ENCODE results near the gene KHK.

The KHK gene

DNA sequence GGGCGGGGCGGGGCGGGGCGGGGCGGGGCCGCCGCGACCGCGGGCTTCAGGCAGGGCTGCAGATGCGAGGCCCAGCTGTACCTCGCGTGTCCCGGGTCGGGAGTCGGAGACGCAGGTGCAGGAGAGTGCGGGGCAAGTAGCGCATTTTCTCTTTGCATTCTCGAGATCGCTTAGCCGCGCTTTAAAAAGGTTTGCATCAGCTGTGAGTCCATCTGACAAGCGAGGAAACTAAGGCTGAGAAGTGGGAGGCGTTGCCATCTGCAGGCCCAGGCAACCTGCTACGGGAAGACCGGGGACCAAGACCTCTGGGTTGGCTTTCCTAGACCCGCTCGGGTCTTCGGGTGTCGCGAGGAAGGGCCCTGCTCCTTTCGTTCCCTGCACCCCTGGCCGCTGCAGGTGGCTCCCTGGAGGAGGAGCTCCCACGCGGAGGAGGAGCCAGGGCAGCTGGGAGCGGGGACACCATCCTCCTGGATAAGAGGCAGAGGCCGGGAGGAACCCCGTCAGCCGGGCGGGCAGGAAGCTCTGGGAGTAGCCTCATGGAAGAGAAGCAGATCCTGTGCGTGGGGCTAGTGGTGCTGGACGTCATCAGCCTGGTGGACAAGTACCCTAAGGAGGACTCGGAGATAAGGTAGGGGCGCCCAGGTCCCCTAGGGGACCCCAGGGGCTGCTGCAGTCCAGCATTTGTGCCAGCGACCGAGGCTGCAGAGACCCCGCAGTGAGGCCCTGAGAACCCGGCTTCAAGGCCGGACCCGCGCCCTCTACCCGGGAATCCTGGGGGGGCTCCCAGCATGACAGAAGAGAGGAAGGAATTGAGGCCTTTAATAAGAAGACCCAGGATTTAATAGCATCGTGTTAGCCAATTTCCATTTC lies at the start of gene KHK:
Gene KHK (plus strand): TSS at position 49 of the 870 bp plus-strand sequence. CDS start 488 bp downstream, at position 537.
- Mint-ChIP-seq H3K4me3 (peak within 1 kb of the TSS; percentile 85), H3K27ac (peak within 1 kb of the TSS; percentile 82), H3K27me3 (no peaks in the 10 kb centered on the region), H3K36me3 (ENCODE audit: low read depth) (no peaks in the 10 kb centered on the region), H3K9me3 (no peaks in the 10 kb centered on the region), H3K4me1 (ENCODE audit: low read depth) (peaks cover 20% of the 10 kb centered on the region)

DNA sequence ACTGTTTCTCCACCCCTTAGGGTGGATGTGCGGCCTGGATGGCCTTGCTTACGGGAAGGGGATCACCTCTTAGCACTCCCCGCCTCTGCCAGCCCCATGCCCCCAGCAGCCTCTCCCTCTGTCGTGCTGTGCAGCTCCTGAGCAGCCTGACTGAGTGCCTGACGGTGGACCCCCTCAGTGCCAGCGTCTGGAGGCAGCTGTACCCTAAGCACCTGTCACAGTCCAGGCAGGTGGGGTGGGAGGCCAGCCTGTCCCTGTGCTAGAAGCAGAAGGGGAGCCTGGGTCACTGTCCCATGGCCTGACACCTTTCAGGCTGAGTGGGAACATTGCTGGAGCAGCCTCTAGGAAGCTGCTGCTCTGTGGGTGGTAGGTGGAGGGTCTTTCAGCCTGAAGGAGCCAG lies 48.6 kb upstream of the KHK start:
- Mint-ChIP-seq H3K27me3 (no peaks in the 10 kb centered on the region), H3K4me1 (ENCODE audit: low read depth) (peaks cover 43% of the 10 kb centered on the region), H3K36me3 (ENCODE audit: low read depth) (peaks cover 68% of the 10 kb centered on the region), H3K4me3 (no peak overlapping the region), H3K9me3 (no peaks in the 10 kb centered on the region), H3K27ac (no peak overlapping the region)

DNA sequence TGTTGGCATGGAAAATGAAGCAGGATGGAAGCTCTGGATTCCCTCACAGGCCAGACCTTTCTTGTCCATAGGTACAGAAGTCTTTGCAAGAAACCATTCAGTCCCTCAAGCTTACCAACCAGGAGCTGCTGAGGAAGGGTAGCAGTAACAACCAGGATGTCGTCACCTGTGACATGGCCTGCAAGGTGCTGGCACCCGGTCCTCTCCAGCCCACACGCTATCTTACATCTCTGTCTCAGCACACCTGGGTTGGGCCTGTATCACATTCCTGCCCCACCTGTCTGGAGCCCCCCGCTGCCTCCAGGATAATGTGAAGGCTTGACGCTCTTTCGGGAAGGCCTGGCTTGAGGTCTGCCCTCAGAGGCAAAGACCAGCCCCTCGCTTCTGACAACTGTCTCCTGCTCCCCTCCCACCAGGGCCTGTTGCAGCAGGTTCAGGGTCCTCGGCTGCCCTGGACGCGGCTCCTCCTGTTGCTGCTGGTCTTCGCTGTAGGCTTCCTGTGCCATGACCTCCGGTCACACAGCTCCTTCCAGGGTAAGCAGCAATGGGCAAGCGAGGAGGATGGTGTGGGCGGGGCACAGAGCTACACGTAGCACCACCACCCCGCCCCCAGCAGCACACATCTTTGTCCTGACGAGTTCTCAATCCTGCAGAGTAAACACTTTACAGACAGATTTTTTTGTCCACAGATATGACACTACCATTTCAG lies 47.8 kb upstream of the KHK start:
- peaks cover 37% of the 10 kb centered on the region for H3K4me1 Mint-ChIP-seq (ENCODE audit: low read depth)
- H3K4me3 Mint-ChIP-seq = no peak overlapping the region
- H3K27me3 Mint-ChIP-seq = no peaks in the 10 kb centered on the region
- H3K9me3 Mint-ChIP-seq = no peaks in the 10 kb centered on the region
- no peak overlapping the region for H3K27ac Mint-ChIP-seq
- H3K36me3 Mint-ChIP-seq (ENCODE audit: low read depth) = peaks cover 70% of the 10 kb centered on the region

DNA sequence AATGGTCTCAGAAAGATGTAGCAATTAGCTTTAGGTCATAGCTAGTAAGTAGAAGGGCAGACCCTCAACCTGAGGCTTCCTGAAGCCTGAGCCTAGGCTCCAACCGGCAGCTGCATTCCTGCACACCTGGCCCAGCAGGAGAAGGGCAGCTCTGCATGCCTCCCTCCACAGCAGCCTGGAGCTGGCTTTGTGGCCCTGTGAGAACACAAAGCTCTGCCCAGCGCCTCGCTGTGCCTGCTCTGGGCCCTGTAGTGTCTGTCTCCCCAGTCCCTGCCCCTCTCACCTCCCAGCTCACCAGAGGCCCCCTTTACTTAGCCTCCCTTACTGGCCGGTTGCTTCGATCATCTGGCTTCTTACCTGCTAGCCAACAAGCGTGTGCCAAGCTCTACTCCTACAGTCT lies 47.1 kb upstream of the KHK start:
- H3K36me3 Mint-ChIP-seq (ENCODE audit: low read depth) = peaks cover 65% of the 10 kb centered on the region
- no peak overlapping the region for H3K4me3 Mint-ChIP-seq
- no peaks in the 10 kb centered on the region for H3K9me3 Mint-ChIP-seq
- no peaks in the 10 kb centered on the region for H3K27me3 Mint-ChIP-seq
- peaks cover 30% of the 10 kb centered on the region for H3K4me1 Mint-ChIP-seq (ENCODE audit: low read depth)
- H3K27ac Mint-ChIP-seq = no peak overlapping the region

DNA sequence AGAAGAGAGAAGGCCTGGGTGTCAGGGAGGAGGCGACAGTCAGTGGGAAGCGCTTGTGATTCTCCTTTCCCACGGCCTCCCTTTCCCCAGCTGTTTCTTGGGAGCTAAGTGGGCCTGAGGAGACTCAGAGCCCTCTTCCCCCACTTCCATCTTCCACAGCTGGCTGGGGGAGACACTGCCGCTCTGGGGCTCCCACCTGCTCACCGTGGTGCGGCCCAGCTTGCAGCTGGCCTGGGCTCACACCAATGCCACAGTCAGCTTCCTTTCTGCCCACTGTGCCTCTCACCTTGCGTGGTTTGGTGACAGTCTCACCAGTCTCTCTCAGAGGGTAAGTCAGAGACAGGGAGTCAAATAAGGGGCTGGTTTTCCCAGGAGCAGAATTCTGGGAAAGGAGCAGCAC lies 46.7 kb upstream of the KHK start:
- Mint-ChIP-seq H3K36me3 (ENCODE audit: low read depth) (peaks cover 65% of the 10 kb centered on the region), H3K27me3 (no peaks in the 10 kb centered on the region), H3K4me1 (ENCODE audit: low read depth) (peaks cover 26% of the 10 kb centered on the region), H3K27ac (no peak overlapping the region), H3K4me3 (no peak overlapping the region), H3K9me3 (no peaks in the 10 kb centered on the region)

DNA sequence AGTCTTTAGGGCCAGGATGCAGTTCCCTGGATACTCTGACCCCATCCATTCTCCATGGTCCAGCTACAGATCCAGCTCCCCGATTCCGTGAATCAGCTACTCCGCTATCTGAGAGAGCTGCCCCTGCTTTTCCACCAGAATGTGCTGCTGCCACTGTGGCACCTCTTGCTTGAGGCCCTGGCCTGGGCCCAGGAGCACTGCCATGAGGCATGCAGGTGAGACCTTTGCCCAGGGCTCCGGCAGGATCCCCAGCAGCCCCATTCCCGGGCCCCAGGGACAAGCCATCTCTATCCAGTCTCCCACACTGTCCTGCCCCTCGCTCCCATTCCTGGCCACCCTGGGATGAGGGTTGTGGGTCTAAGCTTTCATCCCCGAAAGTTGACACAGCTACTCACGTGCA lies 46.3 kb upstream of the KHK start:
- H3K4me1 Mint-ChIP-seq (ENCODE audit: low read depth) = peaks cover 24% of the 10 kb centered on the region
- no peaks in the 10 kb centered on the region for H3K9me3 Mint-ChIP-seq
- peaks cover 61% of the 10 kb centered on the region for H3K36me3 Mint-ChIP-seq (ENCODE audit: low read depth)
- no peaks in the 10 kb centered on the region for H3K27me3 Mint-ChIP-seq
- no peak overlapping the region for H3K4me3 Mint-ChIP-seq
- H3K27ac Mint-ChIP-seq = no peak overlapping the region

DNA sequence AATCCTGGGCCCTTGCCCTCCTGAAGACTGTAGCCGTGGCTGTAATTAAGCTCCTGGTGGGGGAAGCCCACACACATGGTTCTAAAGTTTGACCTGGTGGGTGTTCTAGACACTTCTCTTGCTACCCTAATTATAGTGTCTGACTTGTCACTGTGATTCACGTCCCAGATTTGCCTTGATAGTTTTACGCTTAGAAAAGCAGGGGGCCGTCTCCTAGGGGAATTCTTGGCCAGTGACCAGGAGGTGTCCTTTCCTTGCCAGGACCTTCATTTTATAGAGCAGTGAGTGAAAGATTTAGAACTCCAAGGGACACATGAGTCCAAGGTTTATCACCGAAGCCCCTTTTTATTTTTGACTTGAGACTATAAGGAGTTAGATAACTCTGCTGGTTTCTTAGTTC lies 44.8 kb upstream of the KHK start:
- H3K4me1 Mint-ChIP-seq (ENCODE audit: low read depth) = peaks cover 24% of the 10 kb centered on the region
- H3K36me3 Mint-ChIP-seq (ENCODE audit: low read depth) = peaks cover 46% of the 10 kb centered on the region
- H3K27ac Mint-ChIP-seq = peak overlapping the region; percentile 68
- no peaks in the 10 kb centered on the region for H3K9me3 Mint-ChIP-seq
- no peak overlapping the region for H3K4me3 Mint-ChIP-seq
- no peaks in the 10 kb centered on the region for H3K27me3 Mint-ChIP-seq

DNA sequence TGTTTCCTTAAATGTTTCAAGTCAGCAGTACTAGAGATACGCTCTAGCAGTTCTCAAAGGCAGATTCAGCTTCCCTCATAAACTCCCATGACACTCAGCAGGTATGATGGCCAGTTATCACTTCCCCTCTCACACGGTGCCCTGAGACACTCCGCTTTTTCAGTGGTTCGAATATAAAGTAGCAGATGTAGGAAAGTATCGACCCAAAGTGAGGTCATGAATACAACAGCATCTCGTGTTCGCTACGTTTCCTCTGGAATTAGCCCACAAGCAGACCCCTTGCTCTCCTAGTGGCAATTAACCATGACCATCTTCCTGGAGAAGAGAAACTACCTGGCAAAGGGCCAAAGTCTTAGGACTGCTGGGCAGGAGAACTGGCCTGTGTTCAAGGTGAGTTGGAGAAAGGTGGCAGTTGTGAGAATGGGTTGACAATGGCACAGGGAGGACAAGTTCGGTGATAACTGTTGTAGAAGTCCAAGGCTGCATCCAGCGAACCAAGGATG lies 44.4 kb upstream of the KHK start:
- Mint-ChIP-seq H3K27ac (no peak overlapping the region), H3K4me1 (ENCODE audit: low read depth) (peaks cover 24% of the 10 kb centered on the region), H3K36me3 (ENCODE audit: low read depth) (peaks cover 41% of the 10 kb centered on the region), H3K4me3 (no peak overlapping the region), H3K9me3 (no peaks in the 10 kb centered on the region), H3K27me3 (no peaks in the 10 kb centered on the region)

DNA sequence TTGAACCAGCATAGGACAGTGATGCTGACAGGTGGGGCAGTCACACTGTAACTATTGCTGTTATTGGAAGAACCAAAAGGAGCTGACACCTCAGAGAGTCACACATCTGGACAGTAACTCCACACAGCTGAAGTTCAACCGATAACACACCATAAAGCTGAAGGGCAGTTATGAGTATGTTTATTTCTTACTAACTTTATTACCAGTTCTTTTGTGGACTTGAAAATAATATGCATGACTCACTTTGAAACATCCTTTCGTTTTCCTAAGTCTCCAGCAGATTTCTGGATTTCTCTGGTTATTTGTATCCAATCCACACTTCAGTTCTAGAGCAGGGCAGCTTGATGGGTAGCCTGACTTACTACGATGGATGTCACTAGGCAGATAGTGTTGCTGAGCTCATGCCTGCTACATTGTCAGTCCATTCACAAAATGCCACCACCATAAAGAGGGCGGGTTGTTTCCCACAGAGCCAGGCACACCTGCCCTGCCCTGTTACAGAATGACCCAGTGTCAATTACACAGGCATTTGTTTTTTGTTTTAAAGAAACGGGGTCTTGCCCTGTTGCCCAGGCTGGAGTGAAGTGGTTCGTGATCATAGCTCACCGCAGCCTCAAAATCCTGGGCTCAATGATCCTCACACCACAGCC lies 43.5 kb upstream of the KHK start:
- Mint-ChIP-seq H3K27me3 (no peaks in the 10 kb centered on the region), H3K27ac (no peak overlapping the region), H3K4me1 (ENCODE audit: low read depth) (peaks cover 27% of the 10 kb centered on the region), H3K9me3 (no peaks in the 10 kb centered on the region), H3K36me3 (ENCODE audit: low read depth) (peaks cover 41% of the 10 kb centered on the region), H3K4me3 (no peak overlapping the region)

DNA sequence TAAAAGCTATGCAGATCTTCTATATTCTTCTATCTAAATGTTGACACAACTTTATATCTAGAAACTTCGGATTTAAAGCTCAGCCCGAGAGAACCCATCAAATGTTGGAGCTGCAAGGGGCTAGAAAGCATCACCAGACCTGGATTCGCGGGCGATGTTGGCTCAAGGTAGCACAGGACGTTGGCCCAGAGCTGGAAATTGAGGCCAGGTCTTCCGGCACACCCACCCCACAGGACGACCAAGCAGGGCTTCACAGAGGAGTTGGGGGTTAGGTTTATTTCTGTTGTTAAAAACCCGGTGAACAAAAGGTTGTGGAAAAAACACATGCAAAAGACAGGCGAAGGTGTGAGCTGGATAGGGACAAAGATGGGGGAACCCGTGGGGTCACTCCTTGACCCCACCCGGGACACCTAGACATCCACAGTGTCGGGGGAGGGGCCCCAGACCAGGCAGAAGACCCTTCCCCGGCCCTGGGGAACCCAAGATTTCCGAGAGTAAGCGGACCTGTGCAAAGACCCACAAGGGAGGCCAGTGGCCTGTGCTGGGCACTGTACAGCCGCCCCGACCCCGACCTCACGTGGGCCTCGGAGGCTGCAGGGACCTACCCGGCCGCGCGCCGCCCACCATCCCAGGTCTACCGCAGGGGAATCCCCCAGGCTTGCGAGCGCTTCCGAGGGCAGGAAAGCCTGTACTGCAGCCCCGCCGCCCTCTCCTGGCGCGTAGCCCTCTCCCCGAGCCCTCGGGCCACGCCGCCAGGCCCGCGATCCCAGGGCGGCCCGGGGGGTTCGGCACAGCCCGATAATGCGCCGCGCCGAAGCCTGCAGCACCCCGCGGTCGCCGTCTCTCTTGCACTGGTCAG lies 36.9 kb upstream of the KHK start:
- Mint-ChIP-seq H3K4me1 (ENCODE audit: low read depth) (peaks cover 30% of the 10 kb centered on the region), H3K36me3 (ENCODE audit: low read depth) (peaks cover 14% of the 10 kb centered on the region), H3K27me3 (peaks cover 7% of the 10 kb centered on the region), H3K4me3 (peak overlapping the region; percentile 88), H3K9me3 (no peaks in the 10 kb centered on the region), H3K27ac (peak overlapping the region; percentile 98)

DNA sequence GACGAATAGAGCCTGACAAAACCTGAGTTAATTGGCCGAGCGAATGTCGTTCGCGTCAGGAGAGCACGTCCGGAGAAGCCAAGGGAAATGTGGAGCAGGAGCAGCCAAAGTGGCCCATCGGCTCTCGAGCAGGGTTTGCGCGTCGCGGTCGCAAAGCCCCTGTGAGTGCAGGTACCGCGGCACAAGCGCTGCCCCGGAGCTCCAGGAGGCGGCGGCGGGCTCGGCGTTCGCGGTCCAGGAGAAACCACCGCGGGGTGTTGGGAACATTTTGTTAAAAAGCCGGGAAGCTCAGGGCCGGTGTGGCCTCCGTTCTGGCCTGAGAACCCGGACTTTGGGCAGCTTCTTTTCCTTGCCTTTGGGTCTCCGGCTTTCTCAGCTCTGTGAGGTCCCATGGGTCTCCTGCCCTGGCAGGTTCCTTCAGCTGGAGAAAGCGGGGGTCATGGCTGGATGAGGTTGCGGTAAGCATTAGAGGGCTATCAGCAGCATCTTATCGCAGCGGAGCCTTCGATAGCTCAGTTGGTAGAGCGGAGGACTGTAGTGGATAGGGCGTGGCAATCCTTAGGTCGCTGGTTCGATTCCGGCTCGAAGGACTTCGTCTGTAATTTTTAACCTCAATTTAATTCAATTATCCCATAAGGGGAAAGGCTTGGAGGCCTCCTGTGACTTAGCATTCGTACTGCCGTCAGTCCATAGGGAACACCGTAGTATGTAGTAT lies 36.1 kb upstream of the KHK start:
- peaks cover 30% of the 10 kb centered on the region for H3K4me1 Mint-ChIP-seq (ENCODE audit: low read depth)
- H3K27me3 Mint-ChIP-seq = peaks cover 7% of the 10 kb centered on the region
- peaks cover 20% of the 10 kb centered on the region for H3K36me3 Mint-ChIP-seq (ENCODE audit: low read depth)
- H3K4me3 Mint-ChIP-seq = peak overlapping the region; percentile 88
- H3K9me3 Mint-ChIP-seq = no peaks in the 10 kb centered on the region
- H3K27ac Mint-ChIP-seq = peak overlapping the region; percentile 98

DNA sequence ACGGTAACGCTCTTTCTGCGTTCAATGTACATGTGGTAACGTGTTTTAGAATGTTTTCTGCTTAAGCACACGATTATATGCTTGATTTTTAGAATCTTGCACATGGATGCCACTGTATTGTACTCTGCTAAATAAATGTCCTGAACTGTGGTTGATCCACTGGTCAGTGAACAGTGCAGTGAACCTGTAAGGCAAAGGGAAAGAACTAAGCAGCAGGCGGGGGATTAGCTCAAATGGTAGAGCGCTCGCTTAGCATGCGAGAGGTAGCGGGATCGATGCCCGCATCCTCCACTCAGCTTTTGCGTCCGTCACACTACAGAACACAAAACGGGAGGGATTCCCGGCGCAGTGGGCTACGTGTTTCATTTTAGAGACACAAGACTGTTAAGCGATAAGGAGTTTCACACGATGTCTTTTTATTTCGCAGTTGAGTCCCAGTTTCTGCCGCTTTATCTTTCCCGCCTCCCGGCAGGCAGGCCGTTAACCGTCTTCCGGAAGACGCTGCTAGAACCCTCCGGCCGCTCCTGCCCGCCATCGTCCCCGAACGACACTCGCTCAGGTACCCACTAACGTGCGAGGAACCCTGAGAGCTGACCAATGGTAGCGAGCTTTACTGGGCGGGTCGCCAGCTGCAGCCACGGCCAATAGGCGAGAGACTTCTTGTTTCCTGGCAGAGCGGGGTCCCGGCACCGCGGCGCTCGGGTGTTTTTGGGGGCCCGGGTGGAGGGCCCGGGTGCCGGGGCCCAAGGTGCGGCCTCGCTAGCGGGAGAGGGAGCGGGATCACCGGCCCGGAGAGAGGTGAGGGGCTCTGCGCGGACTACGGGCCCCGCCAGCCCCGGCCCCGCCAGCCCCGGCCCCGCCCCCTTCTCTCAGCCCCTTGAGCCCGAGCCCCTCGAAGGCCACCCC lies 35.3 kb upstream of the KHK start, which contains the start of gene AGBL5:
Gene AGBL5 (plus strand): TSS at position 673 of the 906 bp plus-strand sequence. CDS start 1,291 bp downstream, outside the sequence.
- peaks cover 27% of the 10 kb centered on the region for H3K36me3 Mint-ChIP-seq (ENCODE audit: low read depth)
- peak within 1 kb of the TSS; percentile 88 for H3K4me3 Mint-ChIP-seq
- H3K9me3 Mint-ChIP-seq = no peaks in the 10 kb centered on the region
- H3K27me3 Mint-ChIP-seq = peaks cover 7% of the 10 kb centered on the region
- peaks cover 30% of the 10 kb centered on the region for H3K4me1 Mint-ChIP-seq (ENCODE audit: low read depth)
- peak within 1 kb of the TSS; percentile 98 for H3K27ac Mint-ChIP-seq

Measured in stimulated activated naive CD8-positive, alpha-beta T cell treated with anti-CD3 and anti-CD28 coated beads, Interleukin-15, Interleukin-2, amounts not matched to agents 100 ng/mL and 50 ng/mL, for 24 hours (primary cell).